ENCODE measurements around the gene C9orf85.

- TF ChIP-seq CTCF (IDR thresholded peaks at IDR 0.05; ENCODE audit: insufficient read depth, low read length) (no peak), POLR2AphosphoS5 (IDR thresholded peaks at IDR 0.05; ENCODE audit: low read depth) (no peak)
Measured at GRCh38 chr9:71924576-71924975, 13.1 kb downstream of the C9orf85 start.

Measured in HL-60 (cell line).